GM21529 (cell line): ENCODE measurements around the gene CTDSPL2.
"Not testable (repeated sequence)": the region's sequence is repeated elsewhere in the genome, so short reads cannot be mapped to it uniquely, and the experiment has no call there.

ENCODE experiments used
- ATAC-seq: cut with Tn5 transposase; IDR thresholded peaks from one replicate; pipeline ENCODE4 v1.9.1; 2021; ENCODE audit not compliant: unreplicated experiment

Gene CTDSPL2

GRCh38 chr15:44426975-44427755, at the start of gene CTDSPL2:
CTDSPL2 (plus strand) TSS chr15:44427629; CDS start chr15:44459015, 31,386 bp downstream.
- ATAC-seq: peak; percentile 90

- no peak for ATAC-seq
Observed at GRCh38 chr15:44381236-44381635, 46.2 kb upstream of the CTDSPL2 start.

- no peak for ATAC-seq
Observed at GRCh38 chr15:44385344-44385942, 42.0 kb upstream of the CTDSPL2 start.

- no peak for ATAC-seq
Observed at GRCh38 chr15:44394062-44394461, 33.4 kb upstream of the CTDSPL2 start.

GRCh38 chr15:44394562-44394961, 32.9 kb upstream of the CTDSPL2 start:
- ATAC-seq: no peak

DNA sequence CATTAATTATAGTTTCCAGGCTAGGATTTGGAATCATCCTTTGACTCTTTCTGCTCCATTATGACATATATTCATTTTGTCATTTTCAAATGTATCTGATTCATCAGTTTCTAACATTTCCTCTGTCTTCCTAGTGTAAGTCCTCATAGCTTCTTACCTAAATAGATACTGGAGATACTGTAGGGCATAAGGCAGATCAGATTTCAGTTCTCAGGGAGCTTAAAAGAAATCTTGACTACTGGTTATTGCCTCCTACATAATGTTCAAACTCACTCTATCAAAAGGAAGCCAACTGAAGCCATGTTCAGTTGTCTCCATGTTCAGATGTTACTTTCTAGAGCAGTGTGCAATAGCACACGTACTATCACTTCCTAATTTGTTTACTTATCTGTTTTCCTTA, 29.6 kb upstream of the CTDSPL2 start:
- ATAC-seq: no peak

DNA sequence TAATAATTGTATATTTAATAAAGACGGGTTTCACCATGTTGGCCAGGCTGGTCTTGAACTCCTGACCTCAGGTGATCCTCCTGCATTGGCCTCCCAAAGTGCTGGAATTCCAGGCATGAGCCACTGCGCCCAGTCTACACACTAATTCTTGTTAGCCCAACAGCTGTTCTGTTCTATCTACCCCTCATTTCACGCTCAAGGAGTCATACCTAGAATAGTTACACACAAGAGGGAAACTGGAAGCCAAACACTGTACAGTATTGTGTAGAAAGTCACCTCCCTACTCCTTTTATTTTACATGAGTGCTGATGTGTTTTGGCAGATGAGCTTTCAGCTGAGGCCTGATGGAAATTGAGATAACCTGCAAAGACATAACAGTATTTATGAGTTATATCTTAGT, 13.4 kb upstream of the CTDSPL2 start:
- ATAC-seq: no peak

DNA sequence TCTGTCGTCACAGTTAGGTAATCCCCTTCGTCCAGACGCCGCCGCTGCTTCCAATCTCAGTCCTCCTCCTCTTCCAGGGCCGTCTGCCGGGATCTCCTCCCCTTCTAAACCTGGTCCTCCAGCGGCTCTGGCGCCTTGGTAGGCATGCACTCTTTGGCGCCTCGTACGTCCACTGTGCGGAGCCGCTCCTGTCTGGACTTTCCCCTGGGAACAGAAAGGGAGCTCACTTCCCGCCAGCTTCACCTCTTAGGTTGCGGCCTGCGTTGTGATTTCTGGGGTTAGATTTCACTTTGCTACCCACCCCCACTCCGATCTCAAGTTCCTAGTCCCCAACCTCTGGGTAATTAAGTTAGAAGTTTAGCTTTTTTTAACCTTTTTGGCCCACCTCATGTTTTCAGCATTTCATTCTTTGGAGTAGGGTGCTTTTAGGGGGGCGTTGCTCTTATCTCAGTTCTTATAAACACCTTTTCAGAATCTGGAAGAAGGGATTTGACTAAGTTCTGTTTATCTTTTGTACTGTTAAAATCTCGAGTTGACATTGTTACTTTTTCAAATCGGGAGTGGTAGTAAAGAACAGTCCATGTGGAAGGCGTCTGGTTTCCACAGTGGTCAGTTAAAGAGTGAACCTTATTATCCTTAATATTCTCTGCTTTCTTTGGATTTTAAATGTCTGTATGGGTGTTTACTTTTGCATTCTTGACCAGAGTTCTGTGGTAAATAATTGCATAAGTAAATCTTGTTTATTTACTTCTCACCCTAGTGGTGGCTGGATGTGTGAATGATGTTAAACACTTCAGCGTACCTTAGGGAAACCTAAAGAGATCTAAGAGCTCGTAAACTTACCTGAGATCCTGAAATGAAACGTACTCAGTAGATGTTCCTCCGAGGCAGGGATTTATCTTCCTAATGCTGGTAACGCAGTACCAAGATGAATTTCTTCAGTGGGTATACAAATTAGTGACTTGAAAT, 611 bp downstream of the CTDSPL2 start:
- ATAC-seq: peak; percentile 9

DNA sequence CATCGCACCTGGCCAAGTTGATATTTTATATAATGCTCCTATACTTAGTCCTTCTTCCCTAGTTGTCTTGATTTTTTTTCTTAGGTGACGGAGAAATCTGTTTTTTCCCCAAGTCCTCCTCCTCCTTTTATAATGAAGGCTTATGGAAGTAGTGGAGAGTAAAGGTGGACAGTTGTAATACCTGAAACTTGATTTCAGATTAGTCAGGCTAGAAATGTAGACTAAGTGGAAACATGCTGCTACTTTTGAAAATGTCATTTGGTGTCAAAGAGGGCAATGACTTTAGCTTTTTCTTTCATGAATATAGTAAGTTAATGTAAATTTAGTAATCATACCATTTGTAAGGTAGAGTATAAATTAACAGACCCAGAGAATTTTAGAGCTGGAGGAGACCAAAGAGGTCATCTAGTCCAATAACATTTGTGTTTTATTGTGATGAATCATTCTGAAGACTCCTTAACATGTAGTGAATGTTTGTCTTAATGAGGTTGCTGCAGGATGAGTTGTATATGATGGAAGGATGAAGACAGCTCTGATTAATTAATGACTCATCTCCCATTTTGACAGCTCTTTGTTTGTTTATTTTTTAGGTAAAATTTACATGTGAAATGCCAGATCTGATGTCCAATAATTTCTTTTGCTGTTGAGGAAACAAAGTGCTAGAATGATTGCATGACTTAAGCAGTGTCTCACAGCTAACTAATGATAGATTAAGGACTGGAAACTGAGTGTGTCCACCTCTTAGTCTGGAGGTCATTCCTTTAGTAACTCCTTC, 8.7 kb downstream of the CTDSPL2 start:
- no peak for ATAC-seq

- ATAC-seq: no peak
Observed at GRCh38 chr15:44438402-44438801, 11.0 kb downstream of the CTDSPL2 start.

DNA sequence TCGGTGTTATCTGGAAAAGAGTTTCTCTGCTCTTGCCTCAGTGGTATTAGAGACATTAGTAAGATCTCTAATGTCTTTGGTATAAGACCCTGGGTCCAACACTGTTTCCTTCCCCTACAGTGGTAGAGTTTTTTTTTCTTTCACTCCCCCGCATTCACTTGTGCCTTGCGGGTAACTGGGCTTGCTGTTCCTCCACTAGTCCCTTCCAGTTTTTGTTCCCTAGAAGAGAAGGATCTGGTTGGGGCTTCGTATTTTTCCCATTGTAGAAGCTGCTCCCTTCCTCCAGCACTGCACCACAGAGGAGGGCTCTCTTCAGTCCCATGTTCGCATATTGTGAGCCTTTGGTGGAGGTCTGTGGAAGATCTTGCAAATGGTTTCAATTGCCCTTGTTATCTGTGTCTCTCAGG, 13.7 kb downstream of the CTDSPL2 start:
- ATAC-seq: no peak

DNA sequence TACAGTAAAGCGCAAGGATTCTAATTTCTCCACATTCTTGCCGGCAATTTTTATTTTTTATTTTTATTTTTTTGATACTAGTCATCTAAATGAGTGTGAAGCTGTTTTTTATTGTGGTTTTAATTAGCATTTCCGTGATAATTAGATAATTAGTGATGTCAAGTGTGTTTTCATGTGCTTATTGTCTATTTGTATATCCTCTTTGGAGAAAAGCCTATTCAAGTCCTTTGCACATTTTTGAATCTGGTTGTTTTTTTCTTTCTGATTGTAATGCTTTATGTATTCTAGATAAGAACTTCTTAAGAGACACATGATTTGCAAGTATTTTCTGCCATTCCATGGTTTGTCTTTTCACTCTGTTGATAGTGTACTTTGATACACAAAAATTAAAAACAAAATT, 16.1 kb downstream of the CTDSPL2 start:
- ATAC-seq: no peak

DNA sequence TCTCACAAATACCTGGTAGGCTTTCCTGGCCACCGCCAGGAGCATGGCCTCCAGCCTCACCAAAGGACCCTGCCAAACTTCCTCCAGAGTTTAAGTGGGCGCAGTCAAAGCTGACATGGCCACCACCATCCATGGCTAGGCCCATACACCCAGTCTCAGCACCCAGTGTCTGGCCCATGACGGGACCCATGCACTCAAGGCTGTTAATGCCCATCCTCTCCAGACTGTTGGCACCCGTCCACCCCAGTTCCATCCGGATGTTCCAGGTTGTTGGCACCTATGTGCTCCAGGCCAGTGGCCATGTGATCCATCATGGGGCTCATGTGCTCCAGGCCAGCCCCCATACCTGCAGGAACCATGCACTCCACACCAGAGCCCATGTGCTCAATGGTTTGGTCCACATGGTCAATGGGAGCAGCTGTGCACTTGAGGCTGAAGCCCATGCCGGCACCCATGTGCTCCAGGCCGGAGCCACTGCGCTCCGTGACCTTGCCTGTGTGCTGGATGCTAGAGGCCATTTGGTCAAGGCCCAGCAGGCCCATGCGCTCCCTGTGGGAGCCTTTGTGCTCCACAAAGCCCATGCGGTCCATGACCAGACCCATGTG, 20.4 kb downstream of the CTDSPL2 start:
- ATAC-seq: no peak

DNA sequence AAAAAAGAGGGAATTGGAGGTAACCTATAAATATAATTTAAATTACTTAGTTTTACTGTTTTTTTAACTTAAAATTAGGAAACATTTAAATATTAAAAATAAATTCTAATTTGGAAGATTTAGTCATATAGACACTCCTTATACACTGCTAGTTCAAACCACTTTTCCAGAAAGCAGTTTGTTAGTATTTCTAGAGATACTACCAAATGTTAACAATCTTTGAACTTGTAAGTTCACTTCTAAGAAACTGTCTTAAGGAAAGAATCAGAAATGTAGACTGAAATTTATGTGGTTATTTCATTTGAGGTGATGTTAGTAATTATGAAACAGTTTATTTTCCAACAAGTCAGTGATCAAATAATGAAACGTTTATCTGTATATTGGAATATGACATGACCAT, 22.7 kb downstream of the CTDSPL2 start:
- ATAC-seq: no peak

GRCh38 chr15:44453578-44454283, 26.3 kb downstream of the CTDSPL2 start:
- ATAC-seq: not testable (repeated sequence)

- no peak for ATAC-seq
Observed at GRCh38 chr15:44458429-44458828, 31.0 kb downstream of the CTDSPL2 start.

GRCh38 chr15:44468709-44469385, 41.4 kb downstream of the CTDSPL2 start:
- no peak for ATAC-seq

DNA sequence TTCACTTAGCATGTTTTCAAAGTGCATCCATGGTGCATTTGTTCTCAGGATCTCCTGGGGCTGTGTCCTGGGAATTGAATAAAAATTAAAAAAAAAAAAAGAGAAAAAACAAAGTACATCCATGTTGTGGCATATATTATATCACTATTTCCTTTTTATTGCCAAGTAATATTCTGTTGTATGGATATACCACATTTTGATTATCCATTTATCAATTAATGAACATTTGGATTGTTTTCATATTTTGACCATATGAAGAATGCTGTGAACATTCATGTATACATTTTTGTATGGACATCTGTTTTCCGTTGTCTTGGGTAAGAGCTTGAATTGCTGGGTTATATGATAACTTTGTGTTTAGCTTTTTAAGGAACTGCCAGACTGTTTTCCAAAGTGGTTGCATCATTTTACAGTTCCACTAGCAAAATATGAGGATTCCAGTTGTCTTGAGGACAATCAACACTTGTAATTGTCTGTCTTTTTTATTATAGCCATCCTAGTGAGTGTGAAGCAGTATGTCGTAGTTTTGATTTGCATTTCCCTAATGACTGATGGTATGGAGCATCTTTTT, 44.5 kb downstream of the CTDSPL2 start:
- ATAC-seq: no peak

DNA sequence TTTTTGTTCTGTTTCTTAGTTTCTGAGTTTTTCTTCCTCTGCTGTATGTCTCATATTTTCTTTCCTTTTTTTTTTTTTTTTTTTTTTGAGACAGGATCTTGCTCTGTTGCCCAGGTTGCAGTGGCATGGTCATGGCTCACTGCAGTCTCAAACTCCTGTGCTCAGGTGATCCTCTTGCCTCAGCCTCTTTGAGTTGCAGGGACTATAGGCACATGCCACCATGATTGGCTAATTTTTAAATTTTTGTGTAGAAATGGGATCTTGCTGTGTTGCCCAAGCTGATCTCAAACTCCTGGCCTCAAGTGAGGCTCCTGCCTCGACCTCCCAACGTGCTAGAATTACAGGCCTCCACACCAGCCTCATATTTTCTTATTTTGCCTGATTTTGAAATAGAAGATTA, 51.9 kb downstream of the CTDSPL2 start:
- no peak for ATAC-seq
